H9 (cell line): ENCODE results near the gene F8. TPM values are rescaled to one million over a fixed set of nuclear protein-coding genes. Genes with fewer than 3 reads are reported as not detected.

Source experiments
- DNase-seq: peaks from one replicate; pipeline ENCODE4 v3.0.0-alpha.2; 2017
- H2AFZ ChIP-seq: one replicate; pipeline ENCODE4 v1.6.1; 2013; ENCODE audit warnings: mild to moderate bottlenecking, low read length, control low read depth, moderate library complexity
- H2AK5ac ChIP-seq: 2 replicates; pipeline ENCODE4 v1.6.1; 2013; ENCODE audit warnings: low read length, control low read depth, mixed read lengths; ENCODE audit not compliant: insufficient read length
- H2BK120ac ChIP-seq: one replicate; pipeline ENCODE4 v1.6.1; 2013; ENCODE audit warnings: low read depth, mild to moderate bottlenecking, low read length, control low read depth, inconsistent platforms; ENCODE audit not compliant: poor library complexity, severe bottlenecking
- H2BK12ac ChIP-seq: 2 replicates; pipeline ENCODE4 v1.6.1; 2013; ENCODE audit warnings: low read length, control low read depth, mixed read lengths, low read depth; ENCODE audit not compliant: insufficient read length
- H2BK15ac ChIP-seq: 2 replicates; pipeline ENCODE4 v1.6.1; 2013; ENCODE audit warnings: low read depth, low read length, control low read depth
- H2BK20ac ChIP-seq: one replicate; pipeline ENCODE4 v1.6.1; 2013; ENCODE audit warnings: low read depth, mild to moderate bottlenecking, low read length, control low read depth, inconsistent platforms; ENCODE audit not compliant: poor library complexity, severe bottlenecking
- H2BK5ac ChIP-seq: 2 replicates; pipeline ENCODE4 v1.6.1; 2013; ENCODE audit warnings: low read length, control low read depth, mixed read lengths; ENCODE audit not compliant: insufficient read length
- H3K14ac ChIP-seq: 2 replicates; pipeline ENCODE4 v1.6.1; 2013; ENCODE audit warnings: low read length, control low read depth; ENCODE audit not compliant: insufficient read depth
- H3K18ac ChIP-seq: 2 replicates; pipeline ENCODE4 v1.6.1; 2013; ENCODE audit warnings: low read depth, mild to moderate bottlenecking, mixed read lengths, low read length, control low read depth; ENCODE audit not compliant: insufficient read length
- H3K23ac ChIP-seq: 2 replicates; pipeline ENCODE4 v1.6.1; 2013; ENCODE audit warnings: low read length, control low read depth, mixed read lengths, low read depth; ENCODE audit not compliant: insufficient read length
- H3K23me2 ChIP-seq: 2 replicates; pipeline ENCODE4 v1.6.1; 2013; ENCODE audit warnings: low read depth, mild to moderate bottlenecking, mixed read lengths, low read length, control low read depth; ENCODE audit not compliant: insufficient read length, poor library complexity, severe bottlenecking
- H3K27ac ChIP-seq: 2 replicates; pipeline ENCODE4 v1.5.1; 2013; ENCODE audit warnings: low read length, control low read depth, mixed read lengths, low read depth; ENCODE audit not compliant: insufficient read length
- H3K27me3 ChIP-seq: 2 replicates; pipeline ENCODE4 v1.6.1; 2013; ENCODE audit warnings: low read length, control low read depth, inconsistent platforms; ENCODE audit not compliant: insufficient read depth
- H3K4ac ChIP-seq: 2 replicates; pipeline ENCODE4 v1.6.1; 2013; ENCODE audit warnings: low read depth, mild to moderate bottlenecking, control low read depth, inconsistent platforms, low read length, moderate library complexity
- H3K4me1 ChIP-seq: 2 replicates; pipeline ENCODE4 v1.6.1; 2013; ENCODE audit warnings: low read length, control low read depth, inconsistent platforms; ENCODE audit not compliant: insufficient read depth
- H3K4me2 ChIP-seq: 2 replicates; pipeline ENCODE4 v1.6.1; 2013; ENCODE audit warnings: low read length, control low read depth, mixed read lengths; ENCODE audit not compliant: insufficient read length, insufficient read depth
- H3K56ac ChIP-seq: 2 replicates; pipeline ENCODE4 v1.6.1; 2013; ENCODE audit warnings: low read depth, mild to moderate bottlenecking, mixed read lengths, low read length, control low read depth; ENCODE audit not compliant: insufficient read length
- H3K79me1 ChIP-seq: 2 replicates; pipeline ENCODE4 v1.6.1; 2013; ENCODE audit warnings: low read depth, mild to moderate bottlenecking, moderate library complexity, low read length, control low read depth, inconsistent platforms; ENCODE audit not compliant: insufficient read depth, poor library complexity, severe bottlenecking
- H3K79me2 ChIP-seq: 2 replicates; pipeline ENCODE4 v1.6.1; 2013; ENCODE audit warnings: low read length, control low read depth, inconsistent platforms; ENCODE audit not compliant: insufficient read depth
- H3K9ac ChIP-seq: 2 replicates; pipeline ENCODE4 v1.6.1; 2013; ENCODE audit warnings: low read length, control low read depth, mixed read lengths; ENCODE audit not compliant: insufficient read length; ENCODE audit errors: extremely low read depth
- H3K9me3 ChIP-seq: one replicate; pipeline ENCODE4 v1.6.1; 2013; ENCODE audit warnings: low read depth, low read length, inconsistent platforms; ENCODE audit not compliant: control insufficient read depth
- H3T11ph ChIP-seq: one replicate; pipeline ENCODE4 v1.6.1; 2013; ENCODE audit warnings: mild to moderate bottlenecking, low read length, control low read depth, inconsistent platforms
- H4K20me1 ChIP-seq: one replicate; pipeline ENCODE4 v1.6.1; 2013; ENCODE audit not compliant: control insufficient read depth, insufficient read length, insufficient read depth
- H4K5ac ChIP-seq: 2 replicates; pipeline ENCODE4 v1.6.1; 2013; ENCODE audit warnings: low read depth, mild to moderate bottlenecking, mixed read lengths, low read length, control low read depth; ENCODE audit not compliant: insufficient read length
- H4K8ac ChIP-seq: replicated peaks from 2 replicates; pipeline ENCODE4 v1.6.1; 2013; ENCODE audit warnings: low read length, control low read depth, mixed read lengths, low read depth; ENCODE audit not compliant: insufficient read length
- H4K91ac ChIP-seq: 2 replicates; pipeline ENCODE4 v1.6.1; 2013; ENCODE audit warnings: low read depth, mild to moderate bottlenecking, moderate library complexity, mixed read lengths, low read length, control low read depth; ENCODE audit not compliant: insufficient read length
- H3K27ac Mint-ChIP-seq, 3 experiments: 2 replicates in 2 of 3; 3 replicates in 1 of 3; pipeline ENCODE4 v1.8.0; 2020 to 2021; ENCODE audit warnings: mixed read lengths in 3 of 3, mild to moderate bottlenecking in 1 of 3, moderate library complexity in 1 of 3
- H3K27me3 Mint-ChIP-seq: 2 replicates; pipeline ENCODE4 v1.8.0; 2021; ENCODE audit warnings: low read depth, mild to moderate bottlenecking, moderate library complexity, mixed read lengths
- H3K36me3 Mint-ChIP-seq, 3 experiments: 2 replicates in 2 of 3; 3 replicates in 1 of 3; pipeline ENCODE4 v1.8.0; 2020 to 2021; ENCODE audit warnings: low read depth in 3 of 3, mixed read lengths in 3 of 3; ENCODE audit not compliant: insufficient read depth in 1 of 3
- H3K4me1 Mint-ChIP-seq, 2 experiments: 2 replicates each; pipeline ENCODE4 v1.8.0; 2020; ENCODE audit warnings: mixed read lengths in 2 of 2
- H3K4me3 Mint-ChIP-seq, 2 experiments: 2 replicates in 1 of 2; 3 replicates in 1 of 2; pipeline ENCODE4 v1.8.0; 2020 to 2021; ENCODE audit warnings: mild to moderate bottlenecking in 2 of 2, mixed read lengths in 2 of 2, moderate library complexity in 1 of 2
- H3K9me3 Mint-ChIP-seq, 2 experiments: 2 replicates in 1 of 2; 3 replicates in 1 of 2; pipeline ENCODE4 v1.8.0; 2020; ENCODE audit warnings: mild to moderate bottlenecking in 2 of 2, mixed read lengths in 2 of 2, moderate library complexity in 1 of 2
- WGBS: extraction: QIAGEN DNeasy Blood & Tissue Kit; methylation state at CpG from one replicate; pipeline ENCODE4 v1.1.7; 2013; ENCODE audit warnings: missing lambda C conversion rate, low lambda C conversion rate, mixed read lengths; ENCODE audit not compliant: insufficient read length; ENCODE audit errors: extremely low coverage; 5-methylcytosine and 5-hydroxymethylcytosine counted together
- total RNA-seq: library from RNA; stranded (reverse); gene quantifications from 2 replicates; pipeline ENCODE4 v1.2.1, GENCODE V29; 2021
- TF ChIP-seq, protein P1 (sequence below): fragments of 200-600 bp; sonication (generic); conservative IDR thresholded peaks from 3 replicates; pipeline ENCODE4 v1.8.0; 2021; ENCODE audit warnings: antibody characterized with exemption, mild to moderate bottlenecking

Gene F8
- total RNA-seq, 1 experiment from 2014 or later, result 3.1 TPM

- Mint-ChIP-seq H3K27me3 (no peaks in the 10 kb centered on the region), H3K4me3 (no peak overlapping the region), H3K36me3 (peaks cover 0 to 7% (median 3%) of the 10 kb centered on the region in 3 experiments; a peak in 2 of 7 replicates), H3K27ac (no peak overlapping the region), H3K9me3 (peaks cover 50 to 57% of the 10 kb centered on the region in 2 experiments), H3K4me1 (peaks cover 7 to 10% of the 10 kb centered on the region in 2 experiments)
- Histone ChIP-seq H3K56ac (no peak overlapping the region), H2BK12ac (no peak overlapping the region), H3K79me2 (no peaks in the 10 kb centered on the region), H4K8ac (no peak overlapping the region), H3K4ac (no peak overlapping the region), H4K91ac (no peak overlapping the region), H2AFZ (no peak overlapping the region), H2BK20ac (no peak overlapping the region), H2AK5ac (no peak overlapping the region), H3K27ac (no peak overlapping the region), H2BK5ac (no peak overlapping the region), H4K5ac (no peak overlapping the region), H3K27me3 (no peaks in the 10 kb centered on the region), H3K4me1 (no peaks in the 10 kb centered on the region), H4K20me1 (no peaks in the 10 kb centered on the region), H3K4me2 (no peak overlapping the region), H3K9me3 (peaks cover 35% of the 10 kb centered on the region), H2BK120ac (no peak overlapping the region), H3K23me2 (no peaks in the 10 kb centered on the region), H3K18ac (no peak overlapping the region), H3K9ac (no peak overlapping the region), H3K14ac (no peak overlapping the region), H3K79me1 (no peaks in the 10 kb centered on the region), H3K23ac (no peak overlapping the region), H3T11ph (no peak overlapping the region), H2BK15ac (no peak overlapping the region)
- WGBS, result no CpG with 5 or more reads among the region's 6 CpGs
- TF ChIP-seq, protein P1, sequence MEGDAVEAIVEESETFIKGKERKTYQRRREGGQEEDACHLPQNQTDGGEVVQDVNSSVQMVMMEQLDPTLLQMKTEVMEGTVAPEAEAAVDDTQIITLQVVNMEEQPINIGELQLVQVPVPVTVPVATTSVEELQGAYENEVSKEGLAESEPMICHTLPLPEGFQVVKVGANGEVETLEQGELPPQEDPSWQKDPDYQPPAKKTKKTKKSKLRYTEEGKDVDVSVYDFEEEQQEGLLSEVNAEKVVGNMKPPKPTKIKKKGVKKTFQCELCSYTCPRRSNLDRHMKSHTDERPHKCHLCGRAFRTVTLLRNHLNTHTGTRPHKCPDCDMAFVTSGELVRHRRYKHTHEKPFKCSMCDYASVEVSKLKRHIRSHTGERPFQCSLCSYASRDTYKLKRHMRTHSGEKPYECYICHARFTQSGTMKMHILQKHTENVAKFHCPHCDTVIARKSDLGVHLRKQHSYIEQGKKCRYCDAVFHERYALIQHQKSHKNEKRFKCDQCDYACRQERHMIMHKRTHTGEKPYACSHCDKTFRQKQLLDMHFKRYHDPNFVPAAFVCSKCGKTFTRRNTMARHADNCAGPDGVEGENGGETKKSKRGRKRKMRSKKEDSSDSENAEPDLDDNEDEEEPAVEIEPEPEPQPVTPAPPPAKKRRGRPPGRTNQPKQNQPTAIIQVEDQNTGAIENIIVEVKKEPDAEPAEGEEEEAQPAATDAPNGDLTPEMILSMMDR, result no peak
- no peak for DNase-seq
These were observed 1.6 kb upstream of the F8 start for GRCh38 chrX:155023907-155024833.
